Left renal pelvis (tissue), 4 donors: Measurements from ENCODE around the gene CC2D2A. TPM values are rescaled to one million over a fixed set of nuclear protein-coding genes. Genes with fewer than 3 reads are reported as not detected.

Source experiments
- DNase-seq, 4 donors: peaks; one replicate each; pipeline ENCODE4 v3.0.0-alpha.2; 2013; ENCODE audit warnings: low read depth in 4 of 4, low spot score in 3 of 4
- polyA plus RNA-seq, 4 donors: library from polyadenylated mRNA; unstranded; fragments of 120-200 nt; gene quantifications; one replicate each; pipeline ENCODE4 v1.2.1, GENCODE V29; 2013; ENCODE audit not compliant: insufficient read length in 4 of 4

Gene CC2D2A
- polyA plus RNA-seq, 4 donors = 40.8 to 57.6 (median 55.4) TPM

DNA sequence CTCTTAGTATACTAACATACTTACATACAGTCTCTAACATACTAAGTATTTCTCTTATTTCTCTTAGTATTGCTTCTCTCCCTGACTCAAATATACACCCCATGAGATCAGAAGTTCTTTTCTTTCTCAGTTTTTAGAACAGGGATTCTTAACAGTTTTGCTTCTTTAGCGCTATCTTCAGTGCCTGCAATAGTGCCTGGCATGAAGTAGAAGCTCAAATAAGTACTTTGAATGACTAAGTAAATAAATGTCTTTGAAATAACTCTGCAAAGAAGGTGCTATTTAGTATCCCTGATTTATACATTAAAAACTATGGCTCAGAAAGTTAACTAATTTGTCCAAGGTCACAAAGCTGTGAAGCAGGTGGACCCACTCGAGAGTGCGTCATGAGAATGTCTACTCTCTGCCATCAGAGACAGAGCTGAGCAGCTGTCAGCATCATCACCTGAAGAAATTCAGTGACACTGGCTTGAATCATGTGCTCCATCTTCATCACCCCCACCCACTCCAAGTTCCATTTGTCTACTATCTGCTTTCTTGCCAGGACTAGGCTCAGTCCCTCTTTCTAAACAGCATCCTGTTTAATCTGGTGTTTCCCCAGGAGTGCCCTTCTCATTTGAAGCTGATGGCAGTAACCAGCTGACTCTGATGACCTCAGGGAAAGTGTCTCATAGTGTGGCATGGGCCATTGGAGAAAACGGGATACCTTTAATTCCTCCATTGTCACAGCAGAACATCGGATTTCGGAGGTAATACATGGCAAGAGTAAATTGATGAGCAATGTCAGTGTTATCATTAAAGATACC is 83.1 kb downstream of the CC2D2A start:
- no peak for DNase-seq

DNA sequence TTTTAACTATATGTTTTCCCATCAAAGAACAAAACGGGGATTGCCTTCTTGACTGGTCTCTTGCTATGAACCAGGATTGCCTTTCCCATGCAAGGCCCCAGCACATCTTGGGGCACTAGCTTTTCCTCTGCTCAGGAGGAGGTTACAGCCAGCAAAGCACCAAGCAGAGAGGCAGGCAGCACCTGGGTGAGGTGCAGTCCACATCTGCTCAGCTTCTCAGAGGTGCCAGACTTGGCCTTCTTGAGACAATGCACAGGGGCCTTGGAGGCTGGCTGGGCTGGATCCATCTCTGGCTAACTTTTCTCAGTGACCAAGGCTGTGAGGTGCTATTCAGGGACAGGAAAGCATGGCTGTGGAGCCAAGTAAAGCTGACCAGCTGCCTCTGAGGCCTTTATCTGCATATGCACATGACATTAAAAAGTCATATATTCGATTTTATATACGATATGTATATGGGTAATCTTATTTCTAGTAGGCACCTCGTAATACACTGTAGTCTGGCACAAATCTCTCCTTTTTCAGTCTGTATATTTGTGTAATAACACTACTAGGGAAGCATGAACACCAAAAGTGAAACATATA is 86.9 kb downstream of the CC2D2A start:
- no peak for DNase-seq

DNA sequence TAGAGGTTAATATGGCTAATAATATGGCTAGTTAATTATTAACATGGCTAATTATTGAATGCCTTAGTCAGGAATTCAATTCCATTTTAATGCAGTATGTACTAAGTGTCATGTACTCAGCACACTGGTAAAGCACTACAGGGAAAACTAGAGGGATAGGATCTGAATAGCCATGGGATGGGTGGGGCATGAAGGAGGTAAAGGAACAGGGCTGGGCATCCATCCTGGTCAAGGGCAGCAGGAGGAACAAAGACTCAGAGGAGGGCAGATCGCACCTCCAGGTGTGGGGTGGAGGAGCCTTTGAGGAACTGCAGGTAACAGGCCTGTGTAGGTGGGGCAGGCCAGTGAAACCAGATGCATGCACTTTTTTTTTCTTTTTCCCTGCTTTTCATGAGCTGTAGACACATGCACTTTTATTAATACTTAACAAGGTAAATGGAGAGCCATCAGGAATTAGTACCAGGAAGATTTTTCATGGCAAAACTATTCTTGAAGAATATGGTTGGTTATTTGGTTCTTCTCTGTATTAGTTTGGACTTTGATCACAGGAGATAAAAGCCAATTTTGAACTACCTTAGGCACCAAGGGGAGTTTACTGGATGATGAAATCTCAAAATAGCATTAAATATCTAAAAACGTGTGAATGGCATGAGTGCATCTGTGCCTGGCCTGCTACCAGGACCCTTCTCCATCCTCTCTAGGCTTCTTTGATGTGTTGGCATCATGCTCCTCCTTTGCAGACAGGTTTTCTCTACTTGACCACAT is 88.3 kb downstream of the CC2D2A start:
- no peak for DNase-seq

DNA sequence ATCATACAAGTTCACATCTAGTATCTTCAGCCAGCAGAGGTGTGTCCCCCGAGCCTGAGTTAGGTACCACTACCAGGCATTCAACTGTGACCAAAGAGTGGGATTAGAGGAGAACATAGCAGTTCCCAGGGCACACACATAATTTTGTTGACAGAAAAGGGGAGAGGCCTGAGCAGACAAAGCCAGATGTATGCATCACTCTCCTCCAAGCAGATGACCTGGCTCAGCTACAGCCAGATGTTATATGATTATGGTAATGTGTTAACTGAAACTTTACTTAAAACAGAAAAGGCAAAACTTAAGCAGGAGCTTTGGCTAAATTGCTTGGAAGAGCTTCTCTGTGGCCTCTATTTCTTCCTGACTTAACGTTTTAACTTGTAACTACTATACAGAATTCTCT is 88.9 kb downstream of the CC2D2A start:
- DNase-seq = no peak

DNA sequence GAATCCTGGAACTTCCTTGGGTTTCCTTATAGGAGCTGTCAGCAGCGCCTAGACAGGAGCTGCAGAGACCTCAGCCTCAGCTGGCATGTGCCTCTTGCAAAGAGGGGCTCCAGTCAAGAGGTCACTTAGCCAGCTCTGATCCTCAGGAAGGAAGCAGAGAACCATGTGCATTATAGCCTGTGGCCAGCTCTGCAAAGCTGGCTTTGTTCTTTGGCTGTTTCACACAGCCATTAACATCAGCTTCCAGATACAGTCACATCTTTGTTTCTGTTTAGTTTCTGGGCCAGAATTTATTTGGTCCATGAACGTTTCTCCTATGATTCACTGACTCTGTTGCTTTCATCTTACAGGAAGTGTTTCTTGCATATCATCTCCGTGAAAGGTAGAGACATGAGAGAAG is 92.4 kb downstream of the CC2D2A start:
- DNase-seq = no peak

DNA sequence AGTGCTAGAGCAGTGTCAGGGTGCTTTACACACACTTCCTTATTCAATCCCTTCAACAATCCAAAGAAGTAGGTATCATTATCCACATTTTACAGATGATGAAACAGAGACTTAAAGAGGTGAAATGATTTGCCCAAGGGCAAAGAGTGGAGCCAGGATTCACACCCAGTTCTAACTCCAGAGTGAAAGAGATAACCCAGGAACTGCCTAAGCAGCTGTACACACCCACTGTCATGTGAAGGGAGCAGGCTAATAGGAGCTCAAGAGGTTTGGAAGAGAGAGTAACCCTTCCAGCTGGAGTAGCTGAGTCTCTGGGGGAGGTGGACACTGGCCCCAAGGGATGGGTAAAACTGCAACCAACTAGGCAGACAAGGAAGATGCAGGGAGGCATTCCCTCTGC is 92.9 kb downstream of the CC2D2A start:
- DNase-seq = no peak

DNA sequence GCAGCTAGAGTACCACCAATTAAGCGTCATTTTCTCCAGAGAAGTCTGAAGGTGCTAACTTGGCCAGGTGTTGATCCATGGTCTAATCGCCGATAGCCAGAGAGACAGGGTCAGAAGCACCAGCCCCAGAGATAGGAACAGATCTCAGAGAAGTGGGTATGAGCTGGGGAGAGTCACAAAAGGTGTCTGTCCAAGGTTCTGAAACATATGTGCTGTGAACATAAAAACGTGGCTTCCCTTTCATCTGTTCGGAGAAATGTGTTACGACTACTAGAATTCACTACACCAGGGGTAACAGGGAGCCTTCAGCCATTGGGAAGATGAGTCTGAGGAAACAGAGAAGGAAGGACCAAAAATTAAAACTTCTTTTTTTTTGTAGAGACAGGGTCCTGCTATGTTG is 94.2 kb downstream of the CC2D2A start:
- DNase-seq = no peak

DNA sequence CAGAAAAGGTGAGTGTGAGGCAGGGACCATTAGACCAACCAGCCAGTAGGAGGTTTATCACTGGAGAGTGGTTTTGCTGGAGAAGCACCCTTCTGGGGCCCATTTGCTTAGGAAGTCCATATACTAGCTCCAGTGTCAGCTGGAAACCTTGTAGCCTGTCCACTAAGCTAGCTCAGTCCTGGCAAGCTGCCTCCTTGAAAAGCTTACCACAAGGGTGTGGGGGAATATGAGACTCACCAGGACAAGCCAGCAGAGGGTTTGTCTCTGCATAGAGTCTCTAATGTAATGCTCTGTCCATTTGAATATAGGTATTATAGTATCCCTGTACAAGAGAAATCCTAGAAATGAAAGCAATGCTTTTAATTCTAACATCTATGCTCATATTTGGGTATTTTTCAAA is 99.1 kb downstream of the CC2D2A start:
- DNase-seq = no peak

DNA sequence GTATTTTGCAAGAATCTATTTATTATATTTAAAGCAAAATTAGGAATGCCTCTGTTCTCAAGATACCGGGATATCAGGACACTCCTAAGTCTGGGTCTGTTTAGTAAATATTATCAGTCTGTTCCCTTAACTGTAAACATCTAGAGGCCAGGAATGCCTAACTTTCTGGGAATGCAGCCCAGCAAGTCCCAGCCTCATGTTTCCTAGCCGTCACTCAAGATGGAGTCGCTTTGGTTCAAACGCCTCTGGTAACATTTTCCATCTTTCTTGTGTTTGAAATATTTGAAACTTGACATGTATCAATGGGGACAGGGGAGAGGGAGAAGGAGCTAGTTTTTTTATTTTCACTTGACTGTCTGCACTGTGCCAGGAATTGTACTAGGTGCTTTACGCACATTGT is 100.1 kb downstream of the CC2D2A start:
- no peak for DNase-seq

DNA sequence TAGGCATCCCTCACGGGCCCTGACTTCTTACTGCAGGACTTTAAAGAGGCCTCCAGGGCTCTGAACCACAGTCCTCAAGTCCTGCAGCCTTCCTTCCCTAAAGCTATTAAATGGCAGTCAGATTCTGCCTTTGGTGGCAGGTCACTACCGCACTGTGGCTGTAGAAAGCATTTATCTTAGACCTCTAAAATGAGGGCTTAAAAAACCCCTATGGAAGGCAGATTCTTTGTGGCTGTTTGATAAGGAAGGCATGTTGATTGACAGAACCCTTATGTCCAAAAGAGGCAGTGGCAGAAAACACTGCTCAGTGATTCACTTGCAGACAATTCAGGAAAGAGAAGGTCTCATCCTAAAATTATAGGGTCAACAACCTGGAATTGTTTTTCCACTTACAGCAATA is 106.3 kb downstream of the CC2D2A start:
- no peak for DNase-seq

DNA sequence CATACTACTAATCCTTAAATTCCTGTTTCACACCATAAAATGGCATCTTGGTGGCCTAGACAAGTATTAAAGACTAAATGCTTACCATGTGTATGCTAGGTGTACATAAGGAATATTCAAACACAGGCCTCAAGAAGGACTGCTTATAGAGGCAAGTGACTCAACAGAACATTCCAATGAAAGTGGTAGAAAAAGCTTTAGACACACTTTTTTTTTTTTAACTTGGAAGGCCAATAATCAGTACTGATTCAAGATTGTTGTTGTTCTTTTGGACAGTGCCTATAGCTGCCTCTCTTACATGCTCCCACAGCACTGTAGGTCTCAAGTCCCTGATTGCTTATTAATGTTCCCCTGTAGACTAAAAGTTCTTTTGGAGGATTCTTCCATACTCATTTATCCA is 107.8 kb downstream of the CC2D2A start:
- DNase-seq = no peak

DNA sequence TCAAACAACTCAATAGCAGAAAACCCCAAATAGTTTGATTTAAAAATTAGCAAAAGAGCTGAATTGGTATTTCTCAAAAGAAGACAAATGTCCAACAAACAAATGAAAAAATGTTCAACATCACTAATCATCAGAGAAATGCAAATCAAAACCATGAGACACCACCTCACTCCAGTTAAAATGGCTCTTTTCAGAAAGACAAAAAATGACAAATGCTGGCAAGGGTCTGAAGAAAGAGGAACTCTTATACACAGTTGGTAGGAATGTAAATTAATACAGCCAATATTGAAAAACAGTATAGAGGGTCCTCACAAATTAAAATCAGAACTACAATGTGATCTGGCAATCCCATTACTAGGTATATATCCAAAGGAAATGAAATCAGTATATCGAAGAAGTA is 115.1 kb downstream of the CC2D2A start:
- no peak for DNase-seq

DNA sequence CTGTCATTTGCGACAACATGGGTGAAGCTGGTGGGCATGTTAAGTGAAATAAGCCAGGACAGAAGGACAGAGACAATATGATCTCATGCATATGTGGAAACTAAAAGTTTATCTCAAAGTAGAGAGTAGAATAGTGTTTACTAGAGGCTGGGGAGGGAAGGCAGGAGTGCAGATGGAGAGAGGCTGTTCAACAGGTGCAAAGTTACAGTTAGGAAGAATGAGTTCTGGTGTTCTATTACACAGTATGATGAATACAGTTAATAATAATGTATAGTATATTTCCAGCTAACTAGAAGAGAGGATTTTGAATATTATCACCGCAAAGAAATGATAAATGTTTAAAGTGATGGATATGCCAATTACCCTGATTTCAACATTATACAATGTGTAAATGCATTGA is 115.6 kb downstream of the CC2D2A start:
- DNase-seq = no peak

DNA sequence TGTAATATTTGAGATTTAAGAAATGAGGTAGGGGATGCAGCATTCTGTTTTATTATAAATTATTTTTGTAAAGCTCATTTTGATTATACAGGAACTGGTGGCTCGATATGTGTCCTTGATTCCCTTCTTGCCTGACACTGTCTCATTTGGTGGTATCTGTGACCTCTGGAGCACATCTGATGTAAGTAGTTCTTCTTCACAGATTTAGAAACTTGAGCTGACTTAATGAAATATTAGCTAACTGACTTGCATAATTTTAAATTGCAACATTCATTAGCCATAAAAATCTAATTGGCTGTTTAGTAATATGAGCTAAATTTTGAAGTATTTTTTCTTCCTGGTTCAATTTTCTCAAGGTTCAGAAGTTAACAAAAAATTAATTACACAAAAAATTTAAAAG is 116.4 kb downstream of the CC2D2A start:
- DNase-seq = no peak

DNA sequence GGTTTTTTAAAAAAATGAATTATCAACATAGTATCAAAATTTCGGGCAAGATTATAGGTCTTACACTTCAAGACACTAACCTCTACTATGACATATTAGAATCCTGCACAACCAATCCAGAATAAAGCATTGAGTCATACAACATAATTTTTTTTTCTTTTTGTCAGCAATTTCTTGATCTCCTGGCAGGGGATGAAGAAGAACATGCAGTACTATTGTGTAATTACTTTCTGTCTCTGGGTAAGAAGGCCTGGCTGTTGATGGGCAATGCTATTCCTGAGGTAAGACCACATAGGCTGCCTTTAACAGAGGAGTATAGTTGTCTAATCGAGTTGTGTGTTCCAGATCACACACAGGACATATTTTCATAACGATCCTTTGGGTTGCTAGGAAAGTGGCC is 118.0 kb downstream of the CC2D2A start:
- DNase-seq = no peak

DNA sequence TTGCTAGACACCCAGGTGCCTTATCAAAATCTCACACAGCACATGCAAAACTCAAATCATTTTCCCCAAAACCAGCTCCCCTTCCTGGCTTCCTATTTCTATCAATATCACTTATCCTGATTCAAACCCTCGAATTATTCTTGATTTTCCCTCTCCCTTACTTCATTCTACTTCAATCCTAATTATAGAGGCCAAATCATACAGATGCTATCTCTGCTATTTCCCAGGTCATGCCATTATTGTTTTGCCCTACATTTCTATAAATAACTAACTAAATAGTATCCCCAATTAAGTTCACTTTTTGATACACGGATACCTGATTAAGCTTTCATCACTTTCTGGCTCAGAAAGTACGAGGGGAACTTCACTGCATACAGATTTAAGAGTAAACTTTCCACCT is 123.1 kb downstream of the CC2D2A start:
- DNase-seq = no peak

DNA sequence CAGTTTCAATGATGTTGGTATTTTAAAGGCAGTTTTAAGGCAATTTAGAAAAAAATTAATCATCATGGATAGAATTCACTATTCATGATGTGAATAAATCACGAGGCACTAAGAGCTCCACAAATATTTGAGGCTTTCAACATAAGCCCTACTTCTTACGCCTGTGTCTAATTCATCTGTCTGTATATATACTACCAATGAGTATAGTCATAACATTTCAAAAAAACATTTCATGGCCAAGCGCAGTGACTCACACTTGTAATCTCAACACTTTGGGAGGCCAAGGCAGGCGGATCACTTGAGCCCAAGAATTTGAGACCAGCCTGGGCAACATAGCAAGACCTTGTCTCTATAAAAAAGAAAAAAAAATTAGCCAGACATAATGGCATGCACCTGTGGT is 129.0 kb downstream of the CC2D2A start:
- no peak for DNase-seq

DNA sequence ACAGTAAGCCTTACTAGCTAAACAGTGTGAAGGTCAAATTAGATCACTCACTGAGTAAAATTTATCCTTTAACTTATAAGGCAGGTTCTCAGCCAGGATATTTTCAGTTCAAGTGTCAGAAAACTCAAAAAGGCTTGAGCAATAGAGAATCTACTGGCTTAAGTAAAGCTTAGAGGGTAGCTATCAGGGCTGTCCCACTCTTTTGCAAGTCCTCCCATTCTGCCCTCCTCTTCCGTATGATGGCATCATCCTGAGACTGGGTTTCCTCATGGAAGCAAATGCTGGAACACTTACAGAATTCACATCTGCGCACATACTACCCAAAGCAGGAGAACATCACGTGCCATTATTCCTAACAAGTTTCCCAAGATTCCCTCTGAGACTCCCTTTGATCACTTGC is 130.5 kb downstream of the CC2D2A start:
- DNase-seq = no peak

DNA sequence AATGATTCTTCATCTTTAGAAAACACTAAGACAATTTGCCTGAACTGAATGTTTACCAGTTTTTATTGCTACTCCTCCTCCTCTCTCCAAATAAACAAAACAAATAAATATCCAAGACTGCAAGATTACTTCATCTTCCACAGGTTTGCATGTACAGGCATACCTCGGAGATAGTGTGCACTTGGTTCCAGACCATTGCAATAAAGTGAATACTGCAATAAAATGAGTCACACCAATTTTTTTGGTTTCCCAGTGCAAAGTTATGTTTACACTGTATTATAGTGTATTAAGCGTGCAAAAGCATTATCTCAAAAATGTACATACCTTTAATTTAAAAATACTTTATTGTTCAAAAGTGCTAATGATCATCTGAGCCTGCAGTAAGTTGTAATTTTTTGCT is 132.2 kb downstream of the CC2D2A start:
- no peak for DNase-seq

DNA sequence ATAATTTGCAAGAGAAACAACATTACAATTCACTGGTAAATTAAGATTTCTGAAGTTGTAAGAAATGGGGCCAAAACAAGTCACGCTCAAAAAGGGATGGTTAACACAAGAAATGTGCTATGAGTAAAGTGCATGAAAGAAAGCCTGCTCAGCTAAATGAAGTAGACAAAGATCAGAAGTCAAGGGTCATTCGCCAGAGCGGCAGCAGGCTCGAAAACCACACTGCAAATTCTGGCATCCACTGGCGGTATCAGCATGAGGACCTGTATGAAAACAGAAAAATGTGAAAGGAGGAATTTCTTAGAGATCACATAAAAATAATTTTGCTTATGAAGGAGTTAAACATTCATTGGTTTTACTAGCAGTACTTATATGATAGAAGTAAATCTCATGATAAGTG is 135.9 kb downstream of the CC2D2A start:
- no peak for DNase-seq

DNA sequence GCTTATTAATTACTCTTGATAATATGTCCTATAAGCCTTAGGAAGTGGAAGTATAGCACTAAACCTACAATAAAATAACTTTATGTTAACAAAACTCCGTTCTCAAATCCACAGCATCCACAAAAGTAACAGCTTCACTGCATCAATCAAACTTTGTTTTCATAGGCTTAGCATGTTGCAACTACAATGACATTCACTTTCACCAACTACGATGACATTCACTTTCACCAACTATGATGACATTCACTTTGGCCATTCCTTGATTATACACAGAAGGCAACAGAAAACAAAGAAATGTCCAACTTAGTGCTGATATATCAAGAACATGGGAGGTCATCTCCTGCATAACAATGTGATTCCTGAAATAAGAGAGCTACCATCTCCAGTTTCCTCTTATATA is 141.2 kb downstream of the CC2D2A start:
- DNase-seq = no peak

DNA sequence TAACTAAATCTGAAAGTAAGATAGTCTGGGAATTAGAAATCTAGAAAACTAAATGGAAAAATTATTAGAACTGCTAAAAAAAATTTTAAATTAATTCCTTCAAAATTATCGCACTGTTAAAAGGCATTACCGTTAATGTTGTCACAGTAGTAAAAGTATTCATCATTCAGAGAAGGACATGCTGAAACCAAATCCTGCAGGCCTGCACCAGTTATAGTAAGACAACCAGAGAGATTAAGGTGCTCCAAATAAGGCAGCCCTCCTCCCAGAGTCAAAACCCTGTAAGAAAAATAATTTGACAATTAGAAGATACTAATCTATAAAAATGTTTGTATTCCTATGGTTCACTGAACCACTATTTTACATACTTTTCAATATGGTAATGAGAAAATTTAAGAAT is 142.5 kb downstream of the CC2D2A start:
- DNase-seq = no peak
